Thymus (tissue), 11 donors: ENCODE results near the gene STK38L. TPM values are rescaled to one million over a fixed set of nuclear protein-coding genes. Genes with fewer than 3 reads are reported as not detected.

ENCODE experiments used
- DNase-seq, 9 donors: peaks; one replicate each; pipeline ENCODE4 v3.0.0-alpha.2; 2013; ENCODE audit warnings: low spot score in 9 of 9, low read depth in 6 of 9, missing footprints in 1 of 9
- H3K27ac ChIP-seq, 2 donors: one replicate each; pipeline ENCODE4 v1.5.1; 2013; ENCODE audit warnings: control low read depth in 1 of 2, low read depth in 1 of 2, low read length in 1 of 2, mild to moderate bottlenecking in 1 of 2, moderate library complexity in 1 of 2
- H3K27me3 ChIP-seq, 2 donors: one replicate each; pipeline ENCODE4 v1.5.1; 2013; ENCODE audit warnings: low read length in 1 of 2; ENCODE audit not compliant: control insufficient read depth in 2 of 2, insufficient read depth in 1 of 2
- H3K36me3 ChIP-seq, 2 donors: one replicate each; pipeline ENCODE4 v1.5.1; 2013; ENCODE audit warnings: low read length in 1 of 2, mild to moderate bottlenecking in 1 of 2, moderate library complexity in 1 of 2; ENCODE audit not compliant: control insufficient read depth in 2 of 2, insufficient read depth in 2 of 2
- H3K4me1 ChIP-seq, 2 donors: one replicate each; pipeline ENCODE4 v1.5.1; 2013; ENCODE audit warnings: low read length in 2 of 2; ENCODE audit not compliant: control insufficient read depth in 2 of 2, insufficient read depth in 2 of 2
- H3K4me3 ChIP-seq, 2 donors: one replicate each; pipeline ENCODE4 v1.5.1; 2013; ENCODE audit warnings: low read length in 2 of 2, control low read depth in 1 of 2, mild to moderate bottlenecking in 1 of 2
- H3K9me3 ChIP-seq, 2 donors: one replicate each; pipeline ENCODE4 v1.5.1; 2013; ENCODE audit warnings: low read length in 1 of 2, mild to moderate bottlenecking in 1 of 2; ENCODE audit not compliant: control insufficient read depth in 2 of 2, insufficient read depth in 1 of 2
- WGBS: extraction: QIAGEN DNeasy Blood & Tissue Kit; methylation state at CpG from one replicate; pipeline ENCODE4 v1.1.7; 2013; 5-methylcytosine and 5-hydroxymethylcytosine counted together
- polyA plus RNA-seq: library from polyadenylated mRNA; stranded (reverse); fragments of 200-250 nt; gene quantifications from one replicate; pipeline ENCODE4 v1.2.3, GENCODE V29; 2013
- total RNA-seq: library from RNA; stranded (reverse); fragments of 120-200 nt; gene quantifications from one replicate; pipeline ENCODE4 v1.2.4, GENCODE V29; 2013
- donor health status: healthy.

STK38L gene
- total and polyA plus RNA-seq, 2 donors, result 21.8 to 35.6 TPM

- Histone ChIP-seq H3K27me3 (no peaks in the 10 kb centered on the region), H3K9me3 (no peaks in the 10 kb centered on the region), H3K4me3 (no peak overlapping the region), H3K4me1 (peaks cover 4 to 14% of the 10 kb centered on the region in 2 donors), H3K36me3 (no peaks in the 10 kb centered on the region), H3K27ac (no peak overlapping the region)
- DNase-seq, result no peak
- WGBS, result 98% methylated on average over 2 of the region's 2 CpGs
These were observed 13.2 kb downstream of the STK38L start for GRCh38 chr12:27257104-27257843.

- Histone ChIP-seq H3K4me1 (no peaks in the 10 kb centered on the region), H3K36me3 (no peaks in the 10 kb centered on the region), H3K4me3 (no peak overlapping the region), H3K27me3 (no peaks in the 10 kb centered on the region), H3K9me3 (no peaks in the 10 kb centered on the region), H3K27ac (no peak overlapping the region)
- DNase-seq, result no peak
- WGBS, result 97% methylated on average over 4 of the region's 4 CpGs
These were observed 16.7 kb downstream of the STK38L start for GRCh38 chr12:27260746-27261145.

- H3K36me3 ChIP-seq, result no peaks in the 10 kb centered on the region
- no peaks in the 10 kb centered on the region for H3K4me1 ChIP-seq
- H3K4me3 ChIP-seq, result no peak overlapping the region
- 78% methylated on average over 3 of the region's 3 CpGs for WGBS
- no peaks in the 10 kb centered on the region for H3K27me3 ChIP-seq
- H3K9me3 ChIP-seq, result no peaks in the 10 kb centered on the region
- no peak for DNase-seq
- no peak overlapping the region for H3K27ac ChIP-seq
These were observed 17.8 kb downstream of the STK38L start for GRCh38 chr12:27261866-27262265.

- Histone ChIP-seq H3K36me3 (peaks cover 0 to 2% of the 10 kb centered on the region in 2 donors), H3K4me1 (peaks cover 6 to 15% of the 10 kb centered on the region in 2 donors), H3K27me3 (no peaks in the 10 kb centered on the region), H3K4me3 (no peak overlapping the region), H3K9me3 (peaks cover 0 to 7% of the 10 kb centered on the region in 2 donors), H3K27ac (no peak overlapping the region)
- DNase-seq, result no peak
- 99% methylated on average over 4 of the region's 4 CpGs for WGBS
These were observed 26.1 kb downstream of the STK38L start for GRCh38 chr12:27270148-27270547.

- Histone ChIP-seq H3K36me3 (peaks cover 0 to 2% of the 10 kb centered on the region in 2 donors), H3K4me3 (no peak overlapping the region), H3K27me3 (no peaks in the 10 kb centered on the region), H3K4me1 (peaks cover 6 to 15% of the 10 kb centered on the region in 2 donors), H3K27ac (no peak overlapping the region), H3K9me3 (peaks cover 0 to 9% of the 10 kb centered on the region in 2 donors)
- over 99% methylated on average over 2 of the region's 2 CpGs for WGBS
- DNase-seq, result no peak
These were observed 27.1 kb downstream of the STK38L start for GRCh38 chr12:27271206-27271605.

- Histone ChIP-seq H3K27ac (peak overlapping the region; percentile 76 to 88), H3K4me1 (peaks cover 6 to 17% of the 10 kb centered on the region in 2 donors)
- WGBS, result 40% methylated on average over 2 of the region's 2 CpGs
These were observed 28.4 kb downstream of the STK38L start for GRCh38 chr12:27272373-27273028.

GRCh38 chr12:27273114-27273513 is 29.0 kb downstream of the STK38L start:
- no peak for DNase-seq
- 95% methylated on average over 5 of the region's 5 CpGs for WGBS
- H3K27ac ChIP-seq, result peak overlapping the region; percentile 64 to 88

More at GRCh38 chr12:27272373-27273028, 28.4 kb downstream of the STK38L start:
- Histone ChIP-seq H3K4me3 (no peak overlapping the region), H3K9me3 (peaks cover 0 to 9% of the 10 kb centered on the region in 2 donors), H3K36me3 (no peaks in the 10 kb centered on the region), H3K27me3 (no peaks in the 10 kb centered on the region)
- DNase-seq, result peak; percentile 18 to 78 (median 39)

GRCh38 chr12:27274706-27275105 is 30.6 kb downstream of the STK38L start:
- Histone ChIP-seq H3K27ac (no peak overlapping the region), H3K4me1 (peaks cover 6 to 17% of the 10 kb centered on the region in 2 donors), H3K4me3 (no peak overlapping the region), H3K27me3 (no peaks in the 10 kb centered on the region), H3K9me3 (peaks cover 0 to 9% of the 10 kb centered on the region in 2 donors), H3K36me3 (no peaks in the 10 kb centered on the region)
- WGBS, result 97% methylated on average over 2 of the region's 2 CpGs
- DNase-seq, result no peak

More at GRCh38 chr12:27273114-27273513, 29.0 kb downstream of the STK38L start:
- Histone ChIP-seq H3K4me3 (no peak overlapping the region), H3K9me3 (peaks cover 0 to 9% of the 10 kb centered on the region in 2 donors), H3K27me3 (no peaks in the 10 kb centered on the region), H3K36me3 (no peaks in the 10 kb centered on the region), H3K4me1 (peaks cover 6 to 17% of the 10 kb centered on the region in 2 donors)

GRCh38 chr12:27276275-27276674 is 32.2 kb downstream of the STK38L start:
- H3K27me3 ChIP-seq, result no peaks in the 10 kb centered on the region
- H3K36me3 ChIP-seq, result peaks cover 0 to 5% of the 10 kb centered on the region in 2 donors
- H3K4me1 ChIP-seq, result peaks cover 6 to 21% of the 10 kb centered on the region in 2 donors
- no peak overlapping the region for H3K27ac ChIP-seq
- no peak for DNase-seq
- peaks cover 0 to 4% of the 10 kb centered on the region in 2 donors for H3K9me3 ChIP-seq
- 97% methylated on average over 3 of the region's 3 CpGs for WGBS
- H3K4me3 ChIP-seq, result no peak overlapping the region
